ENCODE results near the gene AP5Z1.

- no peak for TF ChIP-seq CTCF (IDR thresholded peaks at IDR 0.05)
- no peak for TF ChIP-seq POLR2A (IDR thresholded peaks at IDR 0.05; ENCODE audit: low read depth)
- TF ChIP-seq EP300 (IDR thresholded peaks at IDR 0.05), result no peak
Measured at GRCh38 chr7:4814433-4814832, 39.0 kb downstream of the AP5Z1 start.

Data from esophagus muscularis mucosa (tissue), 4 donors.